Fibroblast of lung (primary cell): ENCODE data around the gene NOS3. TPM values are rescaled to one million over a fixed set of nuclear protein-coding genes. Genes with fewer than 3 reads are reported as not detected.

ENCODE experiments used
- DNase-seq, 2 donors: peaks; one replicate each; pipeline versions ENCODE4 v3.0.0 to v3.0.0-alpha.2; 2010; ENCODE audit warnings: low read depth in 2 of 2
- H2AFZ ChIP-seq: 2 replicates; pipeline ENCODE4 v1.5.1; 2012; ENCODE audit warnings: low read length, control low read depth, inconsistent platforms
- H3K27ac ChIP-seq: 2 replicates; pipeline ENCODE4 v1.5.1; 2011; ENCODE audit warnings: low read length, control low read depth; ENCODE audit not compliant: insufficient read depth
- H3K27me3 ChIP-seq: 2 replicates; pipeline ENCODE4 v1.5.1; 2011; ENCODE audit warnings: mild to moderate bottlenecking, low read length; ENCODE audit not compliant: control insufficient read depth, insufficient read depth
- H3K36me3 ChIP-seq: 2 replicates; pipeline ENCODE4 v1.5.1; 2011; ENCODE audit warnings: low read length; ENCODE audit not compliant: control insufficient read depth, insufficient read depth
- H3K4me1 ChIP-seq: 2 replicates; pipeline ENCODE4 v1.5.1; 2011; ENCODE audit warnings: low read length; ENCODE audit not compliant: control insufficient read depth, insufficient read depth; ENCODE audit errors: extremely low read depth
- H3K4me2 ChIP-seq: 2 replicates; pipeline ENCODE4 v1.5.1; 2011; ENCODE audit warnings: low read length, control low read depth; ENCODE audit not compliant: insufficient read depth; ENCODE audit errors: extremely low read depth
- H3K4me3 ChIP-seq, 4 experiments: fragments of 200-600 bp in 1 of 4; sonication (generic) in 1 of 4; replicated peaks in 1 of 4; 2 replicates each; pipeline ENCODE4 v1.5.1; 2011 to 2016; ENCODE audit warnings: low read length in 4 of 4, low read depth in 3 of 4, mild to moderate bottlenecking in 3 of 4, control low read depth in 2 of 4, inconsistent platforms in 1 of 4, mixed read lengths in 1 of 4; ENCODE audit not compliant: insufficient read depth in 1 of 4; ENCODE audit errors: control extremely low read depth in 1 of 4
- H3K79me2 ChIP-seq: 2 replicates; pipeline ENCODE4 v1.5.1; 2012; ENCODE audit warnings: mild to moderate bottlenecking, low read length, inconsistent platforms; ENCODE audit not compliant: control insufficient read depth, insufficient read depth
- H3K9ac ChIP-seq: 2 replicates; pipeline ENCODE4 v1.5.1; 2011; ENCODE audit warnings: mild to moderate bottlenecking, low read length, control low read depth; ENCODE audit not compliant: insufficient read depth
- H3K9me3 ChIP-seq: 2 replicates; pipeline ENCODE4 v1.5.1; 2012; ENCODE audit warnings: low read depth, low read length; ENCODE audit not compliant: control insufficient read depth, insufficient read depth
- H4K20me1 ChIP-seq: 2 replicates; pipeline ENCODE4 v1.5.1; 2011; ENCODE audit warnings: low read length; ENCODE audit not compliant: control insufficient read depth, insufficient read depth; ENCODE audit errors: extremely low read depth
- EZH2 ChIP-seq: IDR thresholded peaks from 2 replicates; pipeline ENCODE4 v1.5.1; 2012; ENCODE audit warnings: low read length, control low read depth, mild to moderate bottlenecking; ENCODE audit errors: missing control alignments
- polyA plus RNA-seq, 2 donors: library from polyadenylated mRNA; depleted of rRNA in 1 of 2; stranded (reverse) in 1 of 2; unstranded in 1 of 2; fragments of >200 nt; gene quantifications; 2 replicates each; pipeline ENCODE4 v1.2.1, GENCODE V29; 2011 to 2012; ENCODE audit warnings: missing spikeins in 1 of 2
- total RNA-seq: library from RNA; depleted of rRNA; stranded (reverse); fragments of >200 nt; gene quantifications from 2 replicates; pipeline ENCODE4 v1.2.1, GENCODE V29; 2014
- TF ChIP-seq, protein P1 (sequence below), 2 donors: IDR thresholded peaks in 1 of 2; conservative IDR thresholded peaks in 1 of 2; 1 replicate in 1 of 2; 2 replicates in 1 of 2; pipeline ENCODE4 v1.5.1; 2011 to 2012; ENCODE audit warnings: low read length in 2 of 2, control low read depth in 1 of 2, inconsistent platforms in 1 of 2, low read depth in 1 of 2, mild to moderate bottlenecking in 1 of 2

Gene NOS3
- total and polyA plus RNA-seq, 2 donors (not counting 1 experiment from before 2014, with no cell fraction given) = 0.12 to 0.50 TPM

DNA sequence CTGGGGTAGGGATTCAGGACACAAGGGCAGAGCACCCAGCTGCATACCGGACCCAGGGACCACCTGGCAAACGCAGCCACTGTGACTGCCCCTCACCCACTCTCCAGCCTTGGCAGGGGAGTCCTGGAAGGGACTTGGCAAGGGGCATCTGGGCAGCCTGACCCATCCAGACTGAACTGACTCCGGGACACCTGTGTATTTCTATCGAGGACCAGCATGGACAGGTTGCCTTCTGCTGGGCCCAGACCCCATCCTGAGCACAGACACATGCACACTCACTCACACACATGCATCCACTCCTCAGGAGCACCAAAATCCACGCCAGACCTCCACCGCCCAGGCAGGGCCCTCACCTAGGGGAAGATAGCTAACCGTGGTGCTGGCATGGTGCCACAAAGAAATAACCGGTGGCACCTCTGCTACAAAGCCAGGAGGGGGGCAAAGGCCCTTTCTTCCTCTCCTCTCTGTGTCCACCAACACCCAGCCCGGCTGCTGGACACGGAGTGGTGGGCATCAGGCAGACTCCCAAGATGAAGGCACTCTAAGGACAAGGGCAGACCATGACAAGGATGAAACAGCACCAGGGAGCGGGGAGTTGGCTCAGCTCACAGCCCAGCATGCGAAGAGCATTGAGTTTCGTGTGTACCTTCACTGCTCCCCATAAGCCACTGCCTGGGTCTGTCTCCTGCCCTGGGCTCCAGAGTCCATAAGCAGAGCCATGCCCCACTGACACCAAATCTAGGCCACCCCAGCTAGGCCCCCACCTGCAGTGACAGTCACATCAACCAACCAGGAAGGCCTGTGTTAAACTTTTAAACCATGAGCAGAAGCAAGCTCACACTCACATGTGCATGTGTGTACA is 48.0 kb upstream of the NOS3 start:
- DNase-seq = no peak
- Histone ChIP-seq H3K27ac (no peak overlapping the region), H3K79me2 (no peaks in the 10 kb centered on the region), H3K27me3 (no peaks in the 10 kb centered on the region), H3K9ac (no peak overlapping the region), H3K4me2 (no peak overlapping the region), H2AFZ (no peak overlapping the region), H3K36me3 (no peaks in the 10 kb centered on the region), H3K4me1 (no peaks in the 10 kb centered on the region), H3K9me3 (no peaks in the 10 kb centered on the region), H3K4me3 (no peak overlapping the region), H4K20me1 (no peaks in the 10 kb centered on the region)
- no peak for TF ChIP-seq EZH2
- TF ChIP-seq, protein P1, sequence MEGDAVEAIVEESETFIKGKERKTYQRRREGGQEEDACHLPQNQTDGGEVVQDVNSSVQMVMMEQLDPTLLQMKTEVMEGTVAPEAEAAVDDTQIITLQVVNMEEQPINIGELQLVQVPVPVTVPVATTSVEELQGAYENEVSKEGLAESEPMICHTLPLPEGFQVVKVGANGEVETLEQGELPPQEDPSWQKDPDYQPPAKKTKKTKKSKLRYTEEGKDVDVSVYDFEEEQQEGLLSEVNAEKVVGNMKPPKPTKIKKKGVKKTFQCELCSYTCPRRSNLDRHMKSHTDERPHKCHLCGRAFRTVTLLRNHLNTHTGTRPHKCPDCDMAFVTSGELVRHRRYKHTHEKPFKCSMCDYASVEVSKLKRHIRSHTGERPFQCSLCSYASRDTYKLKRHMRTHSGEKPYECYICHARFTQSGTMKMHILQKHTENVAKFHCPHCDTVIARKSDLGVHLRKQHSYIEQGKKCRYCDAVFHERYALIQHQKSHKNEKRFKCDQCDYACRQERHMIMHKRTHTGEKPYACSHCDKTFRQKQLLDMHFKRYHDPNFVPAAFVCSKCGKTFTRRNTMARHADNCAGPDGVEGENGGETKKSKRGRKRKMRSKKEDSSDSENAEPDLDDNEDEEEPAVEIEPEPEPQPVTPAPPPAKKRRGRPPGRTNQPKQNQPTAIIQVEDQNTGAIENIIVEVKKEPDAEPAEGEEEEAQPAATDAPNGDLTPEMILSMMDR (conservative IDR thresholded peaks at IDR 0.05 in 1 of 2, IDR thresholded peaks at IDR 0.05 in 1 of 2; ENCODE audit: low read depth in 1 of 2, low read length in 2 of 2) = no peak

- no peak for TF ChIP-seq EZH2
- TF ChIP-seq, protein P1 (conservative IDR thresholded peaks at IDR 0.05 in 1 of 2, IDR thresholded peaks at IDR 0.05 in 1 of 2; ENCODE audit: low read depth in 1 of 2, low read length in 2 of 2) = no peak
- H3K27me3 ChIP-seq = no peaks in the 10 kb centered on the region
Observed at GRCh38 chr7:150943453-150943814, 47.4 kb upstream of the NOS3 start.

DNA sequence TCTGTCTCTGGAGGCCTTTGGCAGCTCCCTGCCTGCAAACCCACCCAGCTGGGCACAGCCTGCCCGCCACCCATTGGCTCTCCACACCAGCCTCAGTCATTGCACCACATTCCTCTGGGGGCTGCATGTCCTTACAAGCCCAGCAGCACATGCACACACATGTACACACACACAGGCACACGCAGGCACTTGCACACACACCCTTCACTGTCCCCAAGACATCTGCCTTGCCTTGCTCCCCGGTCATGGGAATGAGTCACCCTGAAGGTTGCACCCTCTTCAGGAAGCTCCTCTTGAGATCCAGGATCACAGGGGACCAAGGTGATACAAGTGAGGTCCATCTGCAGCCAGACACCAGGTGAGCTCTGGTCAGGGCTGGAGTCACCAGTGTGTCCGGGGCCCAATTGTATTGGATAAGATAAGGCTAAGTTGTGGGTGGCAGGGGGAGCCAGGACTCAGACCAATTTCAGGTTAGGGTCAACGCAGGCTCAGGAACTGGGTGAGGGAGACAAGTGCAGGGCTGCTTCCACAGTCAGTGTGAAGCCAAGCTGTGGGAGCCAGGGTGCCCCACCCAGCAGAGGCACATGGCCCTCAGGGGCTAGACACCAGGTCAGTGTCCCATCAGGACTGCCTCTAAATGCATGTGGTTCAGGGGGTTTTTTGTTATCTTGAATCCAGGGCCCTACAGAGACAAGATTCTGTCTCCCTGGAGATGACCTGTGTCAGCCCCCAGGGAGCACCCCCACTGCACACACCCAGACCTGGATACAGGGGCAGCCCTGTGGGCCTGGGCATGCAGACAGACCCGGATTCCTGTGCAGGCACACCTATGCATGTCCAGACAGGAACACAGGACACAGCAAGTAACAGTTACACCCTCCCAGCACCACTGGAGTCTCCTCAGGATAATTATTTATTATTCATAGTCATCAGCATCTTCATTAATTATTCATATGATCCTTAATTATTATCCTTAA is 46.5 kb upstream of the NOS3 start:
- Histone ChIP-seq H3K4me2 (no peak overlapping the region), H3K27ac (no peak overlapping the region), H3K9me3 (no peaks in the 10 kb centered on the region), H3K4me1 (no peaks in the 10 kb centered on the region), H3K36me3 (no peaks in the 10 kb centered on the region), H3K27me3 (no peaks in the 10 kb centered on the region), H3K9ac (no peak overlapping the region), H3K4me3 (no peak overlapping the region), H2AFZ (no peak overlapping the region), H4K20me1 (no peaks in the 10 kb centered on the region), H3K79me2 (no peaks in the 10 kb centered on the region)
- TF ChIP-seq, protein P1 (conservative IDR thresholded peaks at IDR 0.05 in 1 of 2, IDR thresholded peaks at IDR 0.05 in 1 of 2; ENCODE audit: low read depth in 1 of 2, low read length in 2 of 2) = no peak
- TF ChIP-seq EZH2 = no peak
- no peak for DNase-seq

More at GRCh38 chr7:150943453-150943814, 47.4 kb upstream of the NOS3 start:
- Histone ChIP-seq H3K4me3 (no peak overlapping the region), H3K27ac (no peak overlapping the region), H4K20me1 (no peaks in the 10 kb centered on the region), H3K79me2 (no peaks in the 10 kb centered on the region), H3K4me2 (no peak overlapping the region), H2AFZ (no peak overlapping the region), H3K36me3 (no peaks in the 10 kb centered on the region), H3K9me3 (no peaks in the 10 kb centered on the region), H3K9ac (no peak overlapping the region), H3K4me1 (no peaks in the 10 kb centered on the region)
- DNase-seq = no peak
